Ascending aorta (tissue), 2 donors: ENCODE results near the gene PTK6. TPM values are rescaled to one million over a fixed set of nuclear protein-coding genes. Genes with fewer than 3 reads are reported as not detected.

ENCODE experiments used
- DNase-seq, 2 donors: peaks; one replicate each; pipeline ENCODE4 v3.0.0-alpha.2; 2019; ENCODE audit warnings: low spot score in 2 of 2
- H3K27ac ChIP-seq, 2 donors: fragments of 200-600 bp; sonication (generic); one replicate each; pipeline ENCODE4 v1.5.1; 2016 to 2017; ENCODE audit warnings: mild to moderate bottlenecking in 1 of 2
- H3K27me3 ChIP-seq: fragments of 200-600 bp; sonication (generic); one replicate; pipeline ENCODE4 v1.5.1; 2017
- H3K36me3 ChIP-seq, 2 donors: fragments of 200-600 bp; sonication (generic); one replicate each; pipeline ENCODE4 v1.5.1; 2016
- H3K4me1 ChIP-seq, 2 donors: fragments of 200-600 bp; sonication (generic); one replicate each; pipeline ENCODE4 v1.5.1; 2016 to 2017; ENCODE audit warnings: mild to moderate bottlenecking in 1 of 2
- H3K4me3 ChIP-seq, 2 donors: fragments of 200-600 bp; sonication (generic); one replicate each; pipeline ENCODE4 v1.5.1; 2016 to 2017; ENCODE audit warnings: mild to moderate bottlenecking in 1 of 2
- H3K9me3 ChIP-seq, 2 donors: fragments of 200-600 bp; sonication (generic); one replicate each; pipeline ENCODE4 v1.5.1; 2016
- CTCF ChIP-seq, 3 experiments: fragments of 200-600 bp in 2 of 3; fragments of 450-650 bp in 1 of 3; sonication (generic) in 2 of 3; IDR thresholded peaks; one replicate each; pipeline ENCODE4 v1.5.1; 2016 to 2019; ENCODE audit warnings: antibody characterized with exemption in 3 of 3, mild to moderate bottlenecking in 1 of 3, moderate library complexity in 1 of 3
- intact Hi-C: fragments of 100-400 bp; cut with DNase I; formaldehyde crosslinking; loops from one replicate; pipeline ENCODE4 v1.15.1; 2023
- total RNA-seq: library from RNA; depleted of rRNA; stranded (reverse); fragments of >200 nt; gene quantifications from one replicate; pipeline ENCODE4 v1.1.0, GENCODE V29; 2016

The PTK6 gene
- total RNA-seq, 1 donor from 2014 or later: not detected

- Histone ChIP-seq H3K27ac (no peak overlapping the region), H3K9me3 (no peaks in the 10 kb centered on the region), H3K36me3 (no peaks in the 10 kb centered on the region), H3K27me3 (no peaks in the 10 kb centered on the region), H3K4me3 (no peak overlapping the region), H3K4me1 (no peaks in the 10 kb centered on the region)
- no peak for DNase-seq
- TF ChIP-seq CTCF (IDR thresholded peaks at IDR 0.05): no peak
- intact Hi-C loops: no loop called here
Measured at GRCh38 chr20:63542696-63543095, 5.5 kb upstream of the PTK6 start.

- intact Hi-C loops: no loop called here
- H3K27me3 ChIP-seq: no peaks in the 10 kb centered on the region
- no peak for TF ChIP-seq CTCF (IDR thresholded peaks at IDR 0.05)
- no peaks in the 10 kb centered on the region for H3K9me3 ChIP-seq
- no peaks in the 10 kb centered on the region for H3K36me3 ChIP-seq
- H3K27ac ChIP-seq: no peak overlapping the region
- no peaks in the 10 kb centered on the region for H3K4me1 ChIP-seq
- no peak overlapping the region for H3K4me3 ChIP-seq
- DNase-seq: no peak
Measured at GRCh38 chr20:63542031-63542559, 4.9 kb upstream of the PTK6 start.

GRCh38 chr20:63541371-63541770 is 4.2 kb upstream of the PTK6 start:
- peaks cover 0 to 2% of the 10 kb centered on the region in 2 donors for H3K4me1 ChIP-seq
- no peak overlapping the region for H3K27ac ChIP-seq
- intact Hi-C loops: no loop called here
- no peak overlapping the region for H3K4me3 ChIP-seq
- no peaks in the 10 kb centered on the region for H3K36me3 ChIP-seq
- peaks cover 5% of the 10 kb centered on the region for H3K27me3 ChIP-seq
- DNase-seq: no peak
- no peaks in the 10 kb centered on the region for H3K9me3 ChIP-seq
- no peak for TF ChIP-seq CTCF (IDR thresholded peaks at IDR 0.05)

- no peak overlapping the region for H3K4me3 ChIP-seq
- intact Hi-C loops: no loop called here
- peaks cover 0 to 2% of the 10 kb centered on the region in 2 donors for H3K4me1 ChIP-seq
- H3K27ac ChIP-seq: no peak overlapping the region
- DNase-seq: no peak
- H3K9me3 ChIP-seq: no peaks in the 10 kb centered on the region
- H3K36me3 ChIP-seq: no peaks in the 10 kb centered on the region
- no peak for TF ChIP-seq CTCF (IDR thresholded peaks at IDR 0.05)
- H3K27me3 ChIP-seq: peaks cover 8% of the 10 kb centered on the region
Measured at GRCh38 chr20:63540417-63541186, 3.4 kb upstream of the PTK6 start.

GRCh38 chr20:63539441-63540370 is 2.5 kb upstream of the PTK6 start:
- Histone ChIP-seq H3K4me3 (no peak overlapping the region), H3K27ac (no peak overlapping the region), H3K36me3 (no peaks in the 10 kb centered on the region), H3K27me3 (peaks cover 8% of the 10 kb centered on the region), H3K9me3 (no peaks in the 10 kb centered on the region), H3K4me1 (peaks cover 0 to 2% of the 10 kb centered on the region in 2 donors)
- TF ChIP-seq CTCF (IDR thresholded peaks at IDR 0.05): no peak
- intact Hi-C loops: loop anchor here (2.0 kb wide), 1 partner anchor 325 kb away; the partner anchor contains the start of gene TPD52L2
- no peak for DNase-seq
